GM21381 (cell line): Measurements from ENCODE around the gene TM2D1.
"Not testable (repeated sequence)": the region's sequence is repeated elsewhere in the genome, so short reads cannot be mapped to it uniquely, and the experiment has no call there.

ENCODE experiments used
- ATAC-seq: cut with Tn5 transposase; IDR thresholded peaks from one replicate; pipeline ENCODE4 v1.9.1; 2021; ENCODE audit warnings: mild to moderate bottlenecking, moderate library complexity; ENCODE audit not compliant: unreplicated experiment

Gene TM2D1

GRCh38 chr1:61724813-61725694 is at the start of gene TM2D1:
TM2D1 (minus strand) TSS chr1:61725141; CDS start chr1:61725120, 21 bp downstream.
- peak; percentile 99 for ATAC-seq

- no peak for ATAC-seq
Observed at GRCh38 chr1:61770131-61770530, 45.2 kb upstream of the TM2D1 start.

GRCh38 chr1:61757950-61758349 is 33.0 kb upstream of the TM2D1 start:
- ATAC-seq: no peak

GRCh38 chr1:61756773-61757172 is 31.8 kb upstream of the TM2D1 start:
- no peak for ATAC-seq

GRCh38 chr1:61754545-61754944 is 29.6 kb upstream of the TM2D1 start:
- ATAC-seq: no peak

GRCh38 chr1:61753998-61754508 is 29.1 kb upstream of the TM2D1 start:
- no peak for ATAC-seq

GRCh38 chr1:61752921-61753389 is 28.0 kb upstream of the TM2D1 start:
- no peak for ATAC-seq

GRCh38 chr1:61749574-61749973 is 24.6 kb upstream of the TM2D1 start:
- ATAC-seq: no peak

GRCh38 chr1:61748566-61748965 is 23.6 kb upstream of the TM2D1 start:
- no peak for ATAC-seq

- ATAC-seq: no peak
Observed at GRCh38 chr1:61746813-61747212, 21.9 kb upstream of the TM2D1 start.

- ATAC-seq: no peak
Observed at GRCh38 chr1:61743716-61744580, 19.0 kb upstream of the TM2D1 start.

GRCh38 chr1:61743431-61743705 is 18.4 kb upstream of the TM2D1 start:
- no peak for ATAC-seq

GRCh38 chr1:61742620-61743430 is 17.9 kb upstream of the TM2D1 start:
- ATAC-seq: peak; percentile 52

GRCh38 chr1:61741711-61742619 is 17.0 kb upstream of the TM2D1 start, which contains the start of gene PATJ:
PATJ (plus strand) TSS chr1:61742480; CDS start chr1:61762893, 20,413 bp downstream.
- ATAC-seq: peak; percentile 84

GRCh38 chr1:61740751-61741700 is 16.1 kb upstream of the TM2D1 start:
- ATAC-seq: no peak

GRCh38 chr1:61732726-61733125 is 7.8 kb upstream of the TM2D1 start:
- no peak for ATAC-seq

- not testable (repeated sequence) for ATAC-seq
Observed at GRCh38 chr1:61730679-61731078, 5.7 kb upstream of the TM2D1 start.

GRCh38 chr1:61727544-61727943 is 2.6 kb upstream of the TM2D1 start:
- no peak for ATAC-seq

GRCh38 chr1:61724506-61724812 is 482 bp downstream of the TM2D1 start:
- no peak for ATAC-seq
